Erythroblast (primary cell): ENCODE results near the gene CRACR2A.

Experiments
- GATA1 ChIP-seq: IDR thresholded peaks from 2 replicates; pipeline ENCODE4 v1.6.1; 2011; ENCODE audit warnings: low read depth, mild to moderate bottlenecking, control low read depth, low read length, moderate library complexity
- POLR2A ChIP-seq: IDR thresholded peaks from 2 replicates; pipeline ENCODE4 v1.6.1; 2011; ENCODE audit warnings: mild to moderate bottlenecking, low read length

DNA sequence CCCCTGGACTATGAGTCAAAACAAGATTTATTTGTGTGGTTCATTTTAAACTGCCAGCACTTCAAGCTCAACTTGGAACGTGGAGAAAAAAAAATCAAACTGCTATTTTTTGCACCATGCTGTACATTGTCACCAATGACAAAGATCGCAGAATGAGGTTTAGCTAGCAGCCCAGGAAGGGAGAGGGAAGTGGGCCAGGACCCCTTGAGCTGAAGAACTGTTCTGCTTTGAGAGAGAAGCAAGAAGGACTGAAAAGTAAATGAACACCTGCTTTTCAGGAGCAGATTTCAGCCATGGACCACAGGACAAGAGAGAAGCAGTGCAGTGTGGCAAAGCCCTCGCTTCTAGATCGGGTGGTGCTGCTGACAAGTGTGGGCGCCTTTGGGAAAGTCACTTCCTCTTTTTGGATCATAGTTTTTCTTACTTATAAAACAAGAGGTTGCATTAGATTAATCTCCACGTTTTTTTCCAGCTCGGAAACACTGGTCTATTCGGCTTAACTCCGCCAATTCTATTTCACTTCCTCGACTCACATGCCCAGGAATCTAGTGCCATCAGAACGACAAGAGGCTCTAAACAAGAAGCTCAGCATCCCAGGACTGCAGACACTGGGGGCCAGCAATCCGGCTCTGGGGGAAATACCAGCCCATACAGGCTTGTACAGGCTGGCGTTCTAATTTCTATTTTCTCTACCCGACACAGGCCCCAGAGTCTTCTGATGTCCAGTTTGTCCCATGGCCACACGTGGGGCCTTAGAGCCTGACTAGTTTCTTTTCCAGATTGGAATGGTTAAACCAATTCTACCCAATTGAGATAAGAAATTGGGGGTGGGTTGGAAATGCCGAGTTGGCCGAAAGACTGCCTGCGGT is 129.9 kb downstream of the CRACR2A start:
- TF ChIP-seq POLR2A = no peak
- no peak for TF ChIP-seq GATA1
